Panc1 (cell line): ENCODE data around the gene SGCE. TPM values are rescaled to one million over a fixed set of nuclear protein-coding genes. Genes with fewer than 3 reads are reported as not detected.

Source experiments
- ATAC-seq: fragments of 200-7000 bp; cut with Tn5 transposase; 2 replicates; pipeline ENCODE4 v1.9.1; 2020; ENCODE audit warnings: mild to moderate bottlenecking, moderate library complexity
- BruUV-seq: library from RNA; stranded (reverse); fragments of 400-500 nt; replicated peaks from 2 replicates; lab custom pipeline; 2021; lab: Mats Ljungman, UMichigan
- CTCF ChIA-PET: fragments of 300-600 bp; sonication (Branson Sonifier 250); formaldehyde crosslinking; loops from one replicate; lab custom pipeline; 2022; ENCODE audit warnings: antibody characterized with exemption; lab: Charles Lee
- POLR2A ChIA-PET: fragments of 300-600 bp; sonication (Branson Sonifier 250); formaldehyde crosslinking; loops from one replicate; lab custom pipeline; 2022; ENCODE audit warnings: antibody characterized with exemption; lab: Charles Lee
- DNase-seq: peaks from one replicate; pipeline ENCODE4 v3.0.0-alpha.2; 2010; ENCODE audit warnings: low read depth, low spot score
- H3K27ac ChIP-seq: 2 replicates; pipeline ENCODE4 v1.5.1; 2011; ENCODE audit warnings: mild to moderate bottlenecking, low read length, inconsistent platforms
- H3K27me3 ChIP-seq: fragments of 200-500 bp; sonication (Bioruptor generic); 2 replicates; pipeline ENCODE4 v1.6.0; 2014; ENCODE audit warnings: low read length, inconsistent platforms; ENCODE audit not compliant: control insufficient read depth, insufficient read depth
- H3K36me3 ChIP-seq: fragments of 200-500 bp; sonication (Bioruptor generic); 2 replicates; pipeline ENCODE4 v1.5.1; 2014; ENCODE audit warnings: inconsistent platforms, mild to moderate bottlenecking, low read length, moderate library complexity; ENCODE audit not compliant: control insufficient read depth, insufficient read depth
- H3K4me1 ChIP-seq: 2 replicates; pipeline ENCODE4 v1.5.1; 2011; ENCODE audit warnings: inconsistent platforms, mild to moderate bottlenecking, low read length, moderate library complexity; ENCODE audit not compliant: control insufficient read depth, insufficient read depth
- H3K4me3 ChIP-seq, 2 experiments: 2 replicates each; pipeline ENCODE4 v1.5.1; 2011 to 2012; ENCODE audit warnings: low read depth in 2 of 2, low read length in 2 of 2, mild to moderate bottlenecking in 2 of 2, inconsistent platforms in 1 of 2, moderate library complexity in 1 of 2
- H3K9me3 ChIP-seq: fragments of 200-500 bp; sonication (Bioruptor generic); 2 replicates; pipeline ENCODE4 v1.5.1; 2014; ENCODE audit warnings: low read depth, mild to moderate bottlenecking, inconsistent platforms, low read length, moderate library complexity; ENCODE audit not compliant: control insufficient read depth, insufficient read depth
- CTCF ChIP-seq: fragments of 450-650 bp; IDR thresholded peaks from 2 replicates; pipeline ENCODE4 v1.5.1; 2017; ENCODE audit warnings: mild to moderate bottlenecking
- POLR2AphosphoS5 ChIP-seq: IDR thresholded peaks from 2 replicates; pipeline ENCODE4 v1.6.1; 2012; ENCODE audit warnings: mild to moderate bottlenecking, low read depth, low read length, moderate library complexity
- REST ChIP-seq, 2 experiments: IDR thresholded peaks; 2 replicates each; pipeline ENCODE4 v1.6.1; 2011 to 2012; ENCODE audit warnings: low read depth in 2 of 2, control low read depth in 1 of 2, low read length in 1 of 2, mild to moderate bottlenecking in 1 of 2, moderate library complexity in 1 of 2; ENCODE audit not compliant: insufficient read depth in 1 of 2
- SIN3A ChIP-seq: IDR thresholded peaks from 2 replicates; pipeline ENCODE4 v1.6.1; 2012; ENCODE audit warnings: low read depth, mild to moderate bottlenecking, low read length, moderate library complexity, borderline replicate concordance; ENCODE audit not compliant: insufficient read depth
- TCF7L2 ChIP-seq: IDR thresholded peaks from 2 replicates; pipeline ENCODE4 v1.6.1; 2011; ENCODE audit warnings: mild to moderate bottlenecking, low read depth, low read length, inconsistent platforms
- in situ Hi-C: cut with HindIII; loops from 2 replicates; pipeline ENCODE4 v1.10.0; 2016; ENCODE audit warnings: low sequenced_read_pairs, low pct_unique_long_range_greater_than_20kb
- intact Hi-C: fragments of 100-400 bp; cut with micrococcal nuclease; formaldehyde crosslinking; loops from one replicate; pipeline ENCODE4 v1.10.0; 2022; ENCODE audit not compliant: unreplicated experiment
- total RNA-seq: library from RNA; stranded (reverse); gene quantifications from one replicate; pipeline ENCODE4 v1.2.1, GENCODE V29; 2021; ENCODE audit not compliant: unreplicated experiment

Gene SGCE
- total RNA-seq, 1 experiment from 2014 or later, result 32.0 TPM

DNA sequence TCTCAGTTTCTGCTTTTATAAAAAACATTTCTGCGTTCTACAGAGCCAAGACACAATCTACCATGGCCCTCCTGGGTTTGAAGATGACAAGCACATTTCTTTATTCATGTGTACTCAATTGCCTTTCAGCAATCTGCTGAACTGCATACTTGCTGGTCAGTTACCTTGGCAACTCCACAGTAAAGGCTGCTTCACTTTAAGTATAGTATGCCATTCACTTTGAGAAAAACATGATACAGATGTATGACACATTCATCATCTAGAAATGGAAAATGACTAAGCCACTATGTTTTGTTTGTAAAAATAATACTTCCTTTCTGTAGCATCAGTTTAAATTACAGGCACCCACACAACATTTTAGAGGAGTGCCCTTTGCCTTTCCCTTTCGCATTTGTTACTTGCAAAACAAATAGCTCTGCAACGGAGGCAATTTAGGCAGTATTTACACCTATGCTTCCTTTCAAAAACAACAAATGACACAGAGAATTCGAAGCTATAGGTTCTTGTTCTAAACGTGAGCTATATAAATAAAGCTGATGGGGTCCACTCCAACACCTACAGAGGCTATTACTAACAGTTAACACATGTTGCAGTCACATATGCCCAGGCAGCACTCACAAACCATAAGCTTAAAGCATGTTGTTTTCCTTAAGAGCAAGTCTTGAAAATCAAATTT is 23.5 kb downstream of the SGCE start:
- CTCF ChIA-PET, result no interaction called here
- Histone ChIP-seq H3K36me3 (no peaks in the 10 kb centered on the region), H3K27me3 (no peaks in the 10 kb centered on the region), H3K4me1 (no peaks in the 10 kb centered on the region), H3K9me3 (no peaks in the 10 kb centered on the region), H3K4me3 (no peak overlapping the region), H3K27ac (no peak overlapping the region)
- BruUV-seq, result no TSS peak
- intact Hi-C loops (no loop called here), in situ Hi-C loops (no loop called here)
- no peak for ATAC-seq
- DNase-seq, result no peak
- POLR2A ChIA-PET, result no interaction called here
- TF ChIP-seq SIN3A (no peak), TCF7L2 (no peak), POLR2AphosphoS5 (no peak), CTCF (no peak), REST (IDR thresholded peaks at IDR 0.05; ENCODE audit: insufficient read depth in 1 of 2, low read depth in 2 of 2, low read length in 1 of 2) (no peak)

DNA sequence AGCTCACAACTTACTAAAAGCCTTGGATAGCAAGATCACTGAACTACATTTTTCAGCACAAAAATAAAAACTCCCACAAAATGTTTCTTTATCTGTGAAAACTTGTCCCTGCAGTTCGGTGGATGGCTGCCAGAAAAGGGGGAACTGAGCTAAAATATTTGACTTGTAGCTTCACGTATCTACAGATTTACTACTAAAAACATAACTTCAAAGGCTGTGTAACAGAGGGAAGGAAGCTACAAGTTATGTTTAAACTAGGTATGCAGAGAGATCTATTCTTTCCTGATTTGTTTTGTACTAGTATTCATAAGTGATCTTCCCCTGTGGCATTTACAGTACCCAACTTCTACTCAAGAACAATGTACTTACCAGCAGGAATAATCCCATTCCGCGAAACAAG is 25.1 kb downstream of the SGCE start:
- no peak for TF ChIP-seq REST (IDR thresholded peaks at IDR 0.05; ENCODE audit: insufficient read depth in 1 of 2, low read depth in 2 of 2, low read length in 1 of 2)
- no peak for TF ChIP-seq SIN3A
- TF ChIP-seq POLR2AphosphoS5, result no peak
- TF ChIP-seq TCF7L2, result no peak
- no peak for TF ChIP-seq CTCF
- POLR2A ChIA-PET, result no interaction called here
- Histone ChIP-seq H3K4me3 (no peak overlapping the region), H3K27me3 (no peaks in the 10 kb centered on the region), H3K4me1 (no peaks in the 10 kb centered on the region), H3K27ac (no peak overlapping the region), H3K36me3 (no peaks in the 10 kb centered on the region), H3K9me3 (no peaks in the 10 kb centered on the region)
- in situ Hi-C loops (no loop called here), intact Hi-C loops (no loop called here)
- no TSS peak for BruUV-seq
- DNase-seq, result no peak
- CTCF ChIA-PET, result no interaction called here
- no peak for ATAC-seq
